A375 (cell line): ENCODE data around the gene TGM1. TPM values are rescaled to one million over a fixed set of nuclear protein-coding genes. Genes with fewer than 3 reads are reported as not detected.

Experiments used
- small RNA-seq: library from RNA; depleted of rRNA; stranded (forward); fragments of <200 nt; gene quantifications from one replicate; pipeline ENCODE3, GENCODE V24; 2014
- total RNA-seq: library from RNA; depleted of rRNA; stranded (reverse); fragments of >200 nt; shearing (Covaris generic); gene quantifications from 2 replicates; pipeline ENCODE4 v1.2.3, GENCODE V29; 2014; rRNA removed

Gene TGM1
- total RNA-seq, 1 experiment from 2014 or later, result 1.1 TPM

Small RNA genes within 50 kb of the gene (small RNA-seq; reads per million reads assigned to genes)
- not detected for gene CHMP4A
- gene MDP1, result not detected

Other genes with a start within 250 kb of the TGM1 start
- 0.34 and 0.41 TPM in 2 replicates for gene CARMIL3, start 211.2 kb downstream of the TGM1 start, total RNA-seq
- gene CPNE6, start 191.6 kb downstream of the TGM1 start, total RNA-seq, result not detected in 2 replicates
- gene PCK2, start 168.9 kb downstream of the TGM1 start, total RNA-seq, result 50.4 and 54.3 TPM in 2 replicates
- 53.4 and 55.0 TPM in 2 replicates for gene DCAF11, start 148.4 kb downstream of the TGM1 start, total RNA-seq
- gene NRL, start 148.2 kb downstream of the TGM1 start, total RNA-seq, result 0.94 and 2.0 TPM in 2 replicates
- gene FITM1, start 132.5 kb downstream of the TGM1 start, total RNA-seq, result 0.37 TPM in 1 of 2 replicates, not detected in the other
- gene PSME1, start 127.0 kb downstream of the TGM1 start, total RNA-seq, result 156 and 194 TPM in 2 replicates
- gene EMC9, start 121.6 kb downstream of the TGM1 start, total RNA-seq, result 23.3 and 33.3 TPM in 2 replicates
- gene PSME2, start 116.6 kb downstream of the TGM1 start, total RNA-seq, result 207 and 210 TPM in 2 replicates
- gene RNF31, start 115.7 kb downstream of the TGM1 start, total RNA-seq, result 66.8 and 79.3 TPM in 2 replicates
- 9.2 and 18.5 TPM in 2 replicates for gene IRF9, start 101.9 kb downstream of the TGM1 start, total RNA-seq
- 1.2 and 3.3 TPM in 2 replicates for gene REC8, start 91.1 kb downstream of the TGM1 start, total RNA-seq
- gene IPO4, start 74.4 kb downstream of the TGM1 start, total RNA-seq, result 129 and 134 TPM in 2 replicates
- gene TM9SF1, start 67.7 kb downstream of the TGM1 start, total RNA-seq, result 35.1 and 37.9 TPM in 2 replicates
- not detected in 2 replicates for gene TSSK4, start 57.5 kb downstream of the TGM1 start, total RNA-seq
- gene CHMP4A, start 49.7 kb downstream of the TGM1 start, total RNA-seq, result 40.5 and 45.6 TPM in 2 replicates
- gene MDP1, start 47.1 kb downstream of the TGM1 start, total RNA-seq, result 13.8 and 20.6 TPM in 2 replicates
- 247 and 277 TPM in 2 replicates for gene NEDD8, start 30.8 kb downstream of the TGM1 start, total RNA-seq
- 57.2 and 66.8 TPM in 2 replicates for gene GMPR2, start 30.2 kb downstream of the TGM1 start, total RNA-seq
- gene TINF2, start 20.6 kb downstream of the TGM1 start, total RNA-seq, result 27.6 and 27.8 TPM in 2 replicates
- gene RABGGTA, start 8.4 kb upstream of the TGM1 start, total RNA-seq, result 30.0 and 35.3 TPM in 2 replicates
- 7.5 and 8.2 TPM in 2 replicates for gene DHRS1, start 36.6 kb upstream of the TGM1 start, total RNA-seq
- gene NOP9, start 36.7 kb upstream of the TGM1 start, total RNA-seq, result 14.6 and 22.7 TPM in 2 replicates
- gene CIDEB, start 44.8 kb upstream of the TGM1 start, total RNA-seq, result not detected in 2 replicates
- 11.0 and 14.6 TPM in 2 replicates for gene LTB4R2, start 47.0 kb upstream of the TGM1 start, total RNA-seq
- gene LTB4R, start 48.3 kb upstream of the TGM1 start, total RNA-seq, result 10.5 and 15.5 TPM in 2 replicates
- not detected in 2 replicates for gene ADCY4, start 71.9 kb upstream of the TGM1 start, total RNA-seq
- not detected in 2 replicates for gene RIPK3, start 76.8 kb upstream of the TGM1 start, total RNA-seq
- 8.6 and 12.2 TPM in 2 replicates for gene NFATC4, start 105.0 kb upstream of the TGM1 start, total RNA-seq
- gene NYNRIN, start 135.8 kb upstream of the TGM1 start, total RNA-seq, result 0.23 and 0.37 TPM in 2 replicates
- 0.75 and 0.96 TPM in 2 replicates for gene CBLN3, start 166.5 kb upstream of the TGM1 start, total RNA-seq
- 52.5 and 52.6 TPM in 2 replicates for gene KHNYN, start 166.8 kb upstream of the TGM1 start, total RNA-seq
- 21.4 and 22.5 TPM in 2 replicates for gene SDR39U1, start 179.6 kb upstream of the TGM1 start, total RNA-seq
- gene CMA1, start 245.1 kb upstream of the TGM1 start, total RNA-seq, result not detected in 2 replicates